GM10266 (cell line): Measurements from ENCODE around the gene ZSCAN5C.

ENCODE experiments used
- DNase-seq: peaks from one replicate; pipeline ENCODE4 v3.0.0; 2012; ENCODE audit errors: extremely low spot score
- CTCF ChIP-seq: IDR thresholded peaks from 2 replicates; pipeline ENCODE4 v1.5.1; 2012; ENCODE audit warnings: mild to moderate bottlenecking, low read depth; ENCODE audit not compliant: control insufficient read depth, insufficient read depth; ENCODE audit errors: missing control alignments

ZSCAN5C gene

GRCh38 chr19:56159622-56160271 lies 42.3 kb upstream of the ZSCAN5C start:
- no peak for DNase-seq
- TF ChIP-seq CTCF = no peak

GRCh38 chr19:56161534-56161933 lies 40.5 kb upstream of the ZSCAN5C start:
- TF ChIP-seq CTCF = no peak
- DNase-seq = no peak

DNA sequence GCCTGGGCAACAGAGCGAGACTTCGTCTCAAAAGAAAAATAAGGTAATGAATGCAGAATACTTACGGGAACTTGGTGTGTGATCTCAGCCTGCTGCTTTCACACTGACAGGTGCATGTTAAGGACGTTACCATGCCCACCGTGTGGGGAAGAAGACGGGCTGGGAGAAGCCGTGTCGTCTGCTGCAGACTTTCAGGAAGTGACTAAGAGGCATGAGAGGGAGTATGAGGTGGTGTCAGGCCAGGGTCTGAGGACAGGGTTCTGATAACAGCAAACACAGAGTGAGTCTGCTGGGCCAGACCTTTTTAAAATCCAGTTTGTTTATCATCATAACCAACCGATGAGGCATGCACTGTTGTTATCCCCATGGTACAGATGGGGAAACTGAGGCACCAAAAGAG lies 39.8 kb upstream of the ZSCAN5C start:
- no peak for TF ChIP-seq CTCF
- no peak for DNase-seq

GRCh38 chr19:56163097-56163496 lies 39.0 kb upstream of the ZSCAN5C start:
- no peak for TF ChIP-seq CTCF
- DNase-seq = no peak

GRCh38 chr19:56167064-56167578 lies 35.0 kb upstream of the ZSCAN5C start:
- TF ChIP-seq CTCF = no peak
- no peak for DNase-seq

- DNase-seq = no peak
- TF ChIP-seq CTCF = no peak
Observed at GRCh38 chr19:56170261-56170660, 31.8 kb upstream of the ZSCAN5C start.

GRCh38 chr19:56174086-56174485 lies 28.0 kb upstream of the ZSCAN5C start:
- no peak for TF ChIP-seq CTCF
- no peak for DNase-seq
